ENCODE results near the gene FLRT3. TPM values are rescaled to one million over a fixed set of nuclear protein-coding genes. Genes with fewer than 3 reads are reported as not detected.

The FLRT3 gene
- total RNA-seq, 1 experiment from 2014 or later = 1.5 TPM

DNA sequence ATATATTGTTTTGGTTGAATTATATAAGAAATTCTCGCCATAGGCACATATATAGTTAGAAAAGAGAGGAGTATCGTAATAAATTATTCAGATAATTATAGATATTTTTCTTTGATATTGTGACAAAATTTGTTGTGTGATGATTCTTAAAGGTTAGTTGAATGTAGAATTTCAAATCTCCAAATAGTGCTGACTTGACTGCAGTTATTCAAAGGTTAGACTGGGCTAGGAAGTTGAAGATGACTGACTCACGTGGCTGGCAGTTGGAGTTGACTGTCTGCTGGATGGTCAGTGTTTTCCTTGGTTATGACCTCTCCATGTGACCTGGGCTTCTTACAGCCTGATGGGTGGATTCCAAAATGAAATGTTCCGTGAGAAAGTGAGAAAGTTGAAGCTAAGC lies 55.3 kb downstream of the FLRT3 start:
- DNase-seq (ENCODE audit: low read depth, low spot score) (no peak), ATAC-seq (no peak)
- TF ChIP-seq ZFX (IDR thresholded peaks at IDR 0.05) = no peak
- no peak for TF ChIP-seq SRF (IDR thresholded peaks at IDR 0.05; ENCODE audit: low read depth)
- TF ChIP-seq ELF1 (IDR thresholded peaks at IDR 0.05; ENCODE audit: borderline replicate concordance, low read depth) = no peak
- no peak for TF ChIP-seq SIN3A (IDR thresholded peaks at IDR 0.05; ENCODE audit: low read depth)
- TF ChIP-seq YY1 (IDR thresholded peaks at IDR 0.05; ENCODE audit: extremely low read depth, insufficient replicate concordance, low read depth, low read length) = no peak
- no peak for TF ChIP-seq FOSL1 (IDR thresholded peaks at IDR 0.05; ENCODE audit: low read depth)
- no peak for TF ChIP-seq EGR1 (IDR thresholded peaks at IDR 0.05; ENCODE audit: low read depth)
- no peak for TF ChIP-seq JUND (IDR thresholded peaks at IDR 0.05)
- TF ChIP-seq, protein P1, sequence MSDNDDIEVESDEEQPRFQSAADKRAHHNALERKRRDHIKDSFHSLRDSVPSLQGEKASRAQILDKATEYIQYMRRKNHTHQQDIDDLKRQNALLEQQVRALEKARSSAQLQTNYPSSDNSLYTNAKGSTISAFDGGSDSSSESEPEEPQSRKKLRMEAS (IDR thresholded peaks at IDR 0.05) = no peak
- TF ChIP-seq, protein P2, sequence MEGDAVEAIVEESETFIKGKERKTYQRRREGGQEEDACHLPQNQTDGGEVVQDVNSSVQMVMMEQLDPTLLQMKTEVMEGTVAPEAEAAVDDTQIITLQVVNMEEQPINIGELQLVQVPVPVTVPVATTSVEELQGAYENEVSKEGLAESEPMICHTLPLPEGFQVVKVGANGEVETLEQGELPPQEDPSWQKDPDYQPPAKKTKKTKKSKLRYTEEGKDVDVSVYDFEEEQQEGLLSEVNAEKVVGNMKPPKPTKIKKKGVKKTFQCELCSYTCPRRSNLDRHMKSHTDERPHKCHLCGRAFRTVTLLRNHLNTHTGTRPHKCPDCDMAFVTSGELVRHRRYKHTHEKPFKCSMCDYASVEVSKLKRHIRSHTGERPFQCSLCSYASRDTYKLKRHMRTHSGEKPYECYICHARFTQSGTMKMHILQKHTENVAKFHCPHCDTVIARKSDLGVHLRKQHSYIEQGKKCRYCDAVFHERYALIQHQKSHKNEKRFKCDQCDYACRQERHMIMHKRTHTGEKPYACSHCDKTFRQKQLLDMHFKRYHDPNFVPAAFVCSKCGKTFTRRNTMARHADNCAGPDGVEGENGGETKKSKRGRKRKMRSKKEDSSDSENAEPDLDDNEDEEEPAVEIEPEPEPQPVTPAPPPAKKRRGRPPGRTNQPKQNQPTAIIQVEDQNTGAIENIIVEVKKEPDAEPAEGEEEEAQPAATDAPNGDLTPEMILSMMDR (IDR thresholded peaks at IDR 0.05 in 2 of 3, conservative IDR thresholded peaks at IDR 0.05 in 1 of 3; ENCODE audit: borderline replicate concordance in 1 of 3, insufficient read depth in 1 of 3, low read depth in 2 of 3, low read length in 2 of 3) = no peak
- ChIA-PET CTCF (no interaction called here), RAD21 (ENCODE audit: low non-redundant PET in 1 of 2, low total read pairs in 2 of 2, uncharacterized antibody in 2 of 2, unreplicated experiment in 2 of 2) (no interaction called here), POLR2A (no interaction called here)
- no peaks in the 10 kb centered on the region for H4K20me1 ChIP-seq (ENCODE audit: insufficient read depth)
- no peaks in the 10 kb centered on the region for H3K27me3 ChIP-seq (ENCODE audit: insufficient read depth, low read length)
- H3K4me1 ChIP-seq (ENCODE audit: control insufficient read depth in 1 of 2, insufficient read depth in 2 of 2, low read length in 2 of 2) = no peaks in the 10 kb centered on the region
- no peak overlapping the region for H2AFZ ChIP-seq (ENCODE audit: low read depth, low read length, poor library complexity, severe bottlenecking)
- BruUV-seq (replicated peaks) = no TSS peak
- intact Hi-C loops (cut with micrococcal nuclease) = no loop called here
- no peak overlapping the region for H3K4me2 ChIP-seq (ENCODE audit: low read length)
- no peaks in the 10 kb centered on the region for H3K9me2 ChIP-seq (ENCODE audit: insufficient read depth)
- H3K79me2 ChIP-seq (ENCODE audit: insufficient read depth, low read length) = no peaks in the 10 kb centered on the region
- H3K27ac ChIP-seq (ENCODE audit: low read depth, low read length) = no peak overlapping the region
- H3K9me3 ChIP-seq (ENCODE audit: control insufficient read depth in 1 of 2, insufficient read depth in 1 of 2, low read depth in 1 of 2, low read length in 2 of 2) = no peaks in the 10 kb centered on the region
- H3K4me3 ChIP-seq (replicated peaks in 1 of 2; ENCODE audit: low read depth in 1 of 2, low read length in 2 of 2) = no peak overlapping the region
- H3K36me3 ChIP-seq (ENCODE audit: control insufficient read depth in 1 of 2, insufficient read depth in 2 of 2, low read length in 2 of 2) = no peaks in the 10 kb centered on the region
- H3K9ac ChIP-seq (ENCODE audit: low read length) = no peak overlapping the region
